ENCODE data around the gene COL25A1. TPM values are rescaled to one million over a fixed set of nuclear protein-coding genes. Genes with fewer than 3 reads are reported as not detected.
A peak's percentile ranks its signal among the peaks of the same experiment; 100 is the strongest.

The COL25A1 gene
- total and polyA plus RNA-seq, 2 donors (not counting 3 experiments of a cell fraction or from before 2014, with no cell fraction given), result 0.21 to 3.5 TPM

DNA sequence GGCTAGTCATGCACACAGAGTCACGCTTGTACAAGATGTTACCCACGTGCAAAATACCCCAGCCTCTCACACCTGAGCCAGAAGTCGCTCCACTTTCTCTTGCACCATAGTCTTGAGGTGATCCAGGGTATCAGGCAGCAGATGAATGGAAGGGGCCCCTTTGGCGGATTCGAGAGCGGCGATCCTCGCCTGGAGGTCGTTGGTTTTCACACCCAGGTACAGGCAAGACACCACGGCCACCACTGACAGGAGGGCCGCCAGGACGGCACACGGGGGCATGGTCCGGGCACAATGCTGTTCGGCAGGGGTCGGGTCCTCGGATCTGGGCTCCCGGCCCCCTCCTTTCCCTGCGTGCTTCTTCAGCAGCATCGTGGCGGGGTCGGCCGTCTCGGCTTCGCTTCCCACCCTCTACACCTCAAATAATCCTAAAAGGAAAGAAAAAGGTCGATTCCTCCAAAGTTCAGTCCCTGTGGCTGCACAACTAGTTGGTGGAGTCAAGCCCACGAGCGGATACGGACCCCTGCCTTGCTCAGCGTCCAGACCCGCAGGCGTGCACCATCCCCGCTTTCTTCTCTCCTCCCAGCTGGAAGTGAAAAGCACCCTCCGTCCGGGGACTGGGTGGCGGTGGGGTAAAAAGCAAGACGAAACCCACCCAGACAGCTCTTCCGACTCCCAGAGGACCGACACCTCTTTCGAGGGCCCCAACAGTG is 652 bp downstream of the COL25A1 start:
- CTCF ChIA-PET, result no interaction called here
- DNase-seq (ENCODE audit: low read depth, low spot score), result no peak

DNA sequence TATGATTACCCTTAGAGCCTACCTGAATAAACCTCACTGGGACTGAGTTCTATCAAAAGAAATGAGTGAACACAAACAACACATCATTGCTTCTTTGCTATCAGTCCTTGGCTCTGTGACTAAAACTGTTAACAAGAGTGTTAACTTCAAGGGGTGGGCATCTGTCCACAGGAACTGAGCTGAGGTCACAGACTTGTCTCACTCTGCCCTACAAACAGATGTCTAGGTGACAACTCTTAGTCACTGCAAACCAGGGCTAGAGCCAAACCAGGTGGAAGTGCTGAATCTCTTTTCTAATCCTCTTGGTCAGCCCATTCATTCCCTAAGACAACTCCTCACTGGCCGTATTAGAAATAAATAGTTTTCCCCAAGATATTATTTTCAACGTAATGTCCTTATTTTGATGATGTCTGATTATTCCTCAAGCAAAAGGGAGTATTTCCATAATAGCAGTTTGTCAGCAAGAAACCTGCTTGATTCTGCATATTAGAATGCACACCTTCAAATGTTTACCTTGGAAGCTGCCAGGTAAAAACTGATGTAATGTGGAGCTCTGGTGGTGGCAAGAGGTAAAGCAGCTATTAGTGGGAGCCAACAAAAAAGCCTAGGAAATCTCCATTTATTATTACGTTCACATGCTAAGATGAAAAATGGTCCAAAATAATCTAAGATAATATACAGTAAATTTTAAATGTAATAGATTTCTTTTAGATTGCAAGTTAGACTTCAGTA is 4.0 kb downstream of the COL25A1 start:
- H2AFZ ChIP-seq (ENCODE audit: low read depth, low read length), result no peak overlapping the region
- ChIA-PET POLR2A (interaction anchor here (0.6 to 0.7 kb wide), 2 partner anchors 355 to 471 kb away, joined by 4 read pairs; no protein-coding TSS in a partner anchor), CTCF (interaction anchor here (0.5 to 2.2 kb wide), 35 partner anchors 8 to 624 kb away, joined by 3 to 19 read pairs (median 4); no protein-coding TSS in a partner anchor)
- no peaks in the 10 kb centered on the region for H4K20me1 ChIP-seq (replicated peaks; ENCODE audit: control insufficient read depth, extremely low read depth, insufficient read depth, low read length)
- no TSS peak for BruUV-seq (replicated peaks)
- intact Hi-C loops (cut with micrococcal nuclease), result loop anchor here (1.0 to 10.0 kb wide), 2 partner anchors 114 to 464 kb away; no protein-coding TSS in a partner anchor
- dilution Hi-C loops (cut with MboI; ENCODE audit: extremely low pct_ligation_motif_present, low sequenced_read_pairs), result no loop called here
- no peaks in the 10 kb centered on the region for H3K79me2 ChIP-seq (ENCODE audit: control insufficient read depth, insufficient read depth, low read length)
- TF ChIP-seq, protein P1, sequence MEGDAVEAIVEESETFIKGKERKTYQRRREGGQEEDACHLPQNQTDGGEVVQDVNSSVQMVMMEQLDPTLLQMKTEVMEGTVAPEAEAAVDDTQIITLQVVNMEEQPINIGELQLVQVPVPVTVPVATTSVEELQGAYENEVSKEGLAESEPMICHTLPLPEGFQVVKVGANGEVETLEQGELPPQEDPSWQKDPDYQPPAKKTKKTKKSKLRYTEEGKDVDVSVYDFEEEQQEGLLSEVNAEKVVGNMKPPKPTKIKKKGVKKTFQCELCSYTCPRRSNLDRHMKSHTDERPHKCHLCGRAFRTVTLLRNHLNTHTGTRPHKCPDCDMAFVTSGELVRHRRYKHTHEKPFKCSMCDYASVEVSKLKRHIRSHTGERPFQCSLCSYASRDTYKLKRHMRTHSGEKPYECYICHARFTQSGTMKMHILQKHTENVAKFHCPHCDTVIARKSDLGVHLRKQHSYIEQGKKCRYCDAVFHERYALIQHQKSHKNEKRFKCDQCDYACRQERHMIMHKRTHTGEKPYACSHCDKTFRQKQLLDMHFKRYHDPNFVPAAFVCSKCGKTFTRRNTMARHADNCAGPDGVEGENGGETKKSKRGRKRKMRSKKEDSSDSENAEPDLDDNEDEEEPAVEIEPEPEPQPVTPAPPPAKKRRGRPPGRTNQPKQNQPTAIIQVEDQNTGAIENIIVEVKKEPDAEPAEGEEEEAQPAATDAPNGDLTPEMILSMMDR (IDR thresholded peaks at IDR 0.05; ENCODE audit: extremely low read depth in 1 of 2, insufficient read depth in 1 of 2, low read depth in 1 of 2, low read length in 2 of 2), result peak; percentile 46 to 52
- no peak for TF ChIP-seq FOS (IDR thresholded peaks at IDR 0.05; ENCODE audit: borderline replicate concordance, insufficient read depth, low read length)
- no peaks in the 10 kb centered on the region for H3K9me3 ChIP-seq (replicated peaks; ENCODE audit: control insufficient read depth, insufficient read depth, low read length)
- no peaks in the 10 kb centered on the region for H3K9me1 ChIP-seq (replicated peaks; ENCODE audit: control insufficient read depth, extremely low read depth, insufficient read depth, low read length)
- no peak overlapping the region for H3K27ac ChIP-seq (ENCODE audit: insufficient read depth, low read depth, low read length)
- peaks cover 25% of the 10 kb centered on the region for H3K4me1 ChIP-seq (ENCODE audit: control insufficient read depth, extremely low read depth, insufficient read depth, low read length)
- peaks cover 19 to 25% of the 10 kb centered on the region in 2 experiments for H3K27me3 ChIP-seq (ENCODE audit: control insufficient read depth in 2 of 2, insufficient read depth in 2 of 2, low read length in 2 of 2)
- no peak overlapping the region for H3K4me2 ChIP-seq (ENCODE audit: insufficient read depth, low read length)
- no peak overlapping the region for H3K4me3 ChIP-seq (replicated peaks in 1 of 3; ENCODE audit: insufficient read depth in 1 of 3, low read depth in 1 of 3, low read length in 3 of 3)
- no peak overlapping the region for H3K9ac ChIP-seq (replicated peaks; ENCODE audit: extremely low read depth, insufficient read depth, low read length)
- DNase-seq (ENCODE audit: low read depth, low spot score), result peak; percentile 25
- peak; percentile 31 for FAIRE-seq
- no peaks in the 10 kb centered on the region for H3K36me3 ChIP-seq (ENCODE audit: control insufficient read depth in 2 of 2, extremely low read depth in 1 of 2, insufficient read depth in 2 of 2, low read length in 2 of 2)

More for the DNA sequence above, 652 bp downstream of the COL25A1 start:
- TF ChIP-seq JUN (IDR thresholded peaks at IDR 0.05; ENCODE audit: borderline replicate concordance, insufficient read depth, insufficient read length, low read depth) (no peak), EZH2 (IDR thresholded peaks at IDR 0.05; ENCODE audit: borderline replicate concordance, low read depth, low read length, severe bottlenecking) (peak; percentile 79)
- Histone ChIP-seq H3K9ac (replicated peaks; ENCODE audit: extremely low read depth, insufficient read depth, low read length) (peak overlapping the region; percentile 34), H3K27me3 (ENCODE audit: control insufficient read depth in 2 of 2, insufficient read depth in 2 of 2, low read length in 2 of 2) (peaks cover 22 to 40% of the 10 kb centered on the region in 2 experiments), H3K4me3 (replicated peaks in 1 of 3; ENCODE audit: insufficient read depth in 1 of 3, low read depth in 1 of 3, low read length in 3 of 3) (peak overlapping the region; percentile 12 to 75 (median 38)), H4K20me1 (replicated peaks; ENCODE audit: control insufficient read depth, extremely low read depth, insufficient read depth, low read length) (no peaks in the 10 kb centered on the region), H3K9me3 (replicated peaks; ENCODE audit: control insufficient read depth, insufficient read depth, low read length) (no peaks in the 10 kb centered on the region), H3K4me1 (ENCODE audit: control insufficient read depth, extremely low read depth, insufficient read depth, low read length) (peaks cover 16% of the 10 kb centered on the region), H2AFZ (ENCODE audit: low read depth, low read length) (peak overlapping the region; percentile 99), H3K4me2 (ENCODE audit: insufficient read depth, low read length) (peak overlapping the region; percentile 98), H3K79me2 (ENCODE audit: control insufficient read depth, insufficient read depth, low read length) (no peaks in the 10 kb centered on the region), H3K9me1 (replicated peaks; ENCODE audit: control insufficient read depth, extremely low read depth, insufficient read depth, low read length) (no peaks in the 10 kb centered on the region), H3K27ac (ENCODE audit: insufficient read depth, low read depth, low read length) (no peak overlapping the region), H3K36me3 (ENCODE audit: control insufficient read depth in 2 of 2, extremely low read depth in 1 of 2, insufficient read depth in 2 of 2, low read length in 2 of 2) (no peaks in the 10 kb centered on the region)
- no peak for FAIRE-seq
- POLR2A ChIA-PET, result no interaction called here
- intact Hi-C loops (cut with micrococcal nuclease), result loop anchor here (2.0 to 10.0 kb wide), 5 partner anchors 105 to 617 kb away; no protein-coding TSS in a partner anchor
- TSS peak; percentile 68 for BruUV-seq (replicated peaks)
- dilution Hi-C loops (cut with MboI; ENCODE audit: extremely low pct_ligation_motif_present, low sequenced_read_pairs), result no loop called here
